GM12801 (cell line): Measurements from ENCODE around the gene TTLL11.

Experiments
- CTCF ChIP-seq: IDR thresholded peaks from one replicate; pipeline ENCODE4 v1.5.1; 2011; ENCODE audit warnings: control low read depth; ENCODE audit not compliant: insufficient read length; ENCODE audit errors: extremely low read depth

The TTLL11 gene

GRCh38 chr9:121898856-121899255 is 194.3 kb downstream of the TTLL11 start:
- no peak for TF ChIP-seq CTCF

GRCh38 chr9:121897140-121897539 is 196.0 kb downstream of the TTLL11 start:
- no peak for TF ChIP-seq CTCF

GRCh38 chr9:121896545-121896943 is 196.6 kb downstream of the TTLL11 start:
- TF ChIP-seq CTCF, result no peak

- no peak for TF ChIP-seq CTCF
Measured at GRCh38 chr9:121895818-121896544, 197.1 kb downstream of the TTLL11 start.

GRCh38 chr9:121895358-121895757 is 197.8 kb downstream of the TTLL11 start:
- TF ChIP-seq CTCF, result no peak

- no peak for TF ChIP-seq CTCF
Measured at GRCh38 chr9:121893786-121894185, 199.3 kb downstream of the TTLL11 start.

GRCh38 chr9:121892706-121893105 is 200.4 kb downstream of the TTLL11 start:
- no peak for TF ChIP-seq CTCF

- TF ChIP-seq CTCF, result no peak
Measured at GRCh38 chr9:121890746-121891145, 202.4 kb downstream of the TTLL11 start.
